ENCODE results near the gene TMEM131.

GRCh38 chr2:98027538-98027937, 31.8 kb upstream of the TMEM131 start:
- TF ChIP-seq CTCF (IDR thresholded peaks at IDR 0.05): no peak
- TF ChIP-seq EZH2 (IDR thresholded peaks at IDR 0.05): no peak
